Left kidney (tissue), 8 donors: Measurements from ENCODE around the gene PPIL4. TPM values are rescaled to one million over a fixed set of nuclear protein-coding genes. Genes with fewer than 3 reads are reported as not detected.
A peak's percentile ranks its signal among the peaks of the same experiment; 100 is the strongest.

Source experiments
- DNase-seq: peaks from one replicate; pipeline ENCODE4 v3.0.0-alpha.2; 2013
- long read RNA-seq, 8 donors: transcript quantifications; one replicate each; lab custom pipeline, GENCODE V29; 2026
- polyA plus RNA-seq: library from polyadenylated mRNA; unstranded; fragments of 120-200 nt; gene quantifications from one replicate; pipeline ENCODE4 v1.2.1, GENCODE V29; 2013; ENCODE audit not compliant: insufficient read length

PPIL4 gene
- polyA plus RNA-seq = 66.2 TPM
- long read RNA-seq, donor 1, transcript PPIL4-201 (13 exons, 2,232 nt) = major isoform, 8 of 33 reads
- long read RNA-seq, donor 1, partial matches to known transcripts = 24 of 33 reads
- long read RNA-seq, donor 1, other reads (novel, unspliced or antisense) = 0 of 33 reads
- long read RNA-seq, donor 2, transcript PPIL4-201 (13 exons, 2,232 nt) = major isoform, 7 of 35 reads
- long read RNA-seq, donor 2, partial matches to known transcripts = 27 of 35 reads
- long read RNA-seq, donor 2, other reads (novel, unspliced or antisense) = 0 of 35 reads
- long read RNA-seq, donor 3, transcript PPIL4-201 (13 exons, 2,232 nt) = major isoform, 8 of 9 reads
- long read RNA-seq, donor 3, partial matches to known transcripts = 0 of 9 reads
- long read RNA-seq, donor 3, other reads (novel, unspliced or antisense) = 0 of 9 reads
- long read RNA-seq, donor 4, partial matches to known transcripts = 11 of 11 reads
- long read RNA-seq, donor 4, other reads (novel, unspliced or antisense) = 0 of 11 reads
- long read RNA-seq, donor 5, transcript PPIL4-201 (13 exons, 2,232 nt) = major isoform, 26 of 26 reads
- long read RNA-seq, donor 5, partial matches to known transcripts = 0 of 26 reads
- long read RNA-seq, donor 5, other reads (novel, unspliced or antisense) = 0 of 26 reads
- long read RNA-seq, donor 6, transcript PPIL4-201 (13 exons, 2,232 nt) = major isoform, 5 of 259 reads
- long read RNA-seq, donor 6, partial matches to known transcripts = 253 of 259 reads
- long read RNA-seq, donor 6, other reads (novel, unspliced or antisense) = 0 of 259 reads
- long read RNA-seq, donor 7, transcript PPIL4-201 (13 exons, 2,232 nt) = major isoform, 17 of 54 reads
- long read RNA-seq, donor 7, partial matches to known transcripts = 34 of 54 reads
- long read RNA-seq, donor 7, other reads (novel, unspliced or antisense) = 0 of 54 reads
- long read RNA-seq, donor 8, partial matches to known transcripts = 0 of 4 reads
- long read RNA-seq, donor 8, other reads (novel, unspliced or antisense) = 0 of 4 reads

- peak; percentile 96 for DNase-seq
These were observed at the start of gene PPIL4 for GRCh38 chr6:149545754-149546471. Gene PPIL4 (minus strand): TSS chr6:149546043. CDS start chr6:149546005, 38 bp downstream.

GRCh38 chr6:149593408-149593807 lies 47.6 kb upstream of the PPIL4 start:
- peak; percentile 18 for DNase-seq

GRCh38 chr6:149592983-149593382 lies 47.1 kb upstream of the PPIL4 start:
- no peak for DNase-seq

GRCh38 chr6:149586149-149586548 lies 40.3 kb upstream of the PPIL4 start:
- DNase-seq = no peak

GRCh38 chr6:149581349-149581748 lies 35.5 kb upstream of the PPIL4 start:
- DNase-seq = no peak

GRCh38 chr6:149580880-149581279 lies 35.0 kb upstream of the PPIL4 start:
- DNase-seq = no peak

GRCh38 chr6:149567945-149568585 lies 22.2 kb upstream of the PPIL4 start:
- no peak for DNase-seq

GRCh38 chr6:149567194-149567586 lies 21.3 kb upstream of the PPIL4 start:
- DNase-seq = no peak

GRCh38 chr6:149566410-149567193 lies 20.8 kb upstream of the PPIL4 start:
- DNase-seq = peak; percentile 38

GRCh38 chr6:149565527-149566409 lies 19.9 kb upstream of the PPIL4 start, which contains the start of gene GINM1:
Gene GINM1 (plus strand): TSS chr6:149566375. CDS start chr6:149566415, 40 bp downstream.
- DNase-seq = peak; percentile 96

GRCh38 chr6:149563928-149564325 lies 18.1 kb upstream of the PPIL4 start:
- DNase-seq = no peak

- no peak for DNase-seq
These were observed 17.5 kb upstream of the PPIL4 start for GRCh38 chr6:149563203-149563927.

GRCh38 chr6:149560736-149561135 lies 14.9 kb upstream of the PPIL4 start:
- DNase-seq = no peak

GRCh38 chr6:149559389-149559788 lies 13.5 kb upstream of the PPIL4 start:
- no peak for DNase-seq

GRCh38 chr6:149558029-149558428 lies 12.2 kb upstream of the PPIL4 start:
- no peak for DNase-seq

GRCh38 chr6:149551920-149552319 lies 6.1 kb upstream of the PPIL4 start:
- DNase-seq = no peak

GRCh38 chr6:149545258-149545753 lies 537 bp downstream of the PPIL4 start:
- DNase-seq = peak; percentile 64

- no peak for DNase-seq
These were observed 1.1 kb downstream of the PPIL4 start for GRCh38 chr6:149544646-149545257.
